ENCODE measurements around the gene CYYR1. TPM values are rescaled to one million over a fixed set of nuclear protein-coding genes. Genes with fewer than 3 reads are reported as not detected.

Gene CYYR1
- total RNA-seq, 4 donors from 2014 or later = 3.1 to 15.9 (median 6.4) TPM

GRCh38 chr21:26529526-26529925 lies 43.6 kb downstream of the CYYR1 start:
- TF ChIP-seq POLR2A (IDR thresholded peaks at IDR 0.05) (no peak), POLR2AphosphoS5 (IDR thresholded peaks at IDR 0.05) (no peak), EP300 (IDR thresholded peaks at IDR 0.05) (no peak), CTCF (IDR thresholded peaks at IDR 0.05) (no peak)
- no peak for DNase-seq (ENCODE audit: low spot score in 2 of 2)
- no peaks in the 10 kb centered on the region for H3K4me1 ChIP-seq
- no peaks in the 10 kb centered on the region for H3K36me3 ChIP-seq
- H3K4me3 ChIP-seq = no peak overlapping the region
- H3K27ac ChIP-seq = no peak overlapping the region
- no peaks in the 10 kb centered on the region for H3K27me3 ChIP-seq
- H3K9me3 ChIP-seq = no peaks in the 10 kb centered on the region
- 75% methylated on average over 1 of the region's 1 CpG for WGBS

DNA sequence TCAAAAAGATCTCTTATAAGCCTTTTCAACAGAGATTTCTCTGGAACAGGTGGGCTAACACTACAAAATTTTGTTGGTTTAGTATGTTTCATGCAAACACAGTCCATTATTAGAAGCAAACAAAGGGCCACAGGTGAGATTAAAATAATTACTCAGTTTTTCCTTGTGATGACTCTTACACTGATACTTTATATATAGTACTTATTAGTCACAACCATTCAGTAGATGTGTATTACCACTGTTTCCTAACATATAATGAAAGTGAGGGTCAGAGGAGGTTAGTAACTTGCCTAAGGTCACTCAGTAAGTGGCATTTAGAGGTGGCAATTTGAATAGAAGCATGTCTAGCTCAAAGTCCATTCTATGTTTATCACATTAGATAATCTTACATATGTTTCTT lies 44.2 kb downstream of the CYYR1 start:
- Histone ChIP-seq H3K27me3 (no peaks in the 10 kb centered on the region), H3K4me1 (no peaks in the 10 kb centered on the region), H3K27ac (no peak overlapping the region), H3K4me3 (no peak overlapping the region), H3K36me3 (no peaks in the 10 kb centered on the region), H3K9me3 (no peaks in the 10 kb centered on the region)
- TF ChIP-seq POLR2A (IDR thresholded peaks at IDR 0.05) = no peak
- no peak for TF ChIP-seq EP300 (IDR thresholded peaks at IDR 0.05)
- no peak for TF ChIP-seq CTCF (IDR thresholded peaks at IDR 0.05)
- TF ChIP-seq POLR2AphosphoS5 (IDR thresholded peaks at IDR 0.05) = no peak
- no peak for DNase-seq (ENCODE audit: low spot score in 2 of 2)

- Histone ChIP-seq H3K36me3 (no peaks in the 10 kb centered on the region), H3K9me3 (no peaks in the 10 kb centered on the region), H3K27ac (no peak overlapping the region), H3K4me1 (no peaks in the 10 kb centered on the region), H3K27me3 (no peaks in the 10 kb centered on the region), H3K4me3 (no peak overlapping the region)
- no peak for DNase-seq (ENCODE audit: low spot score in 2 of 2)
- 63% methylated on average over 7 of the region's 7 CpGs for WGBS
- TF ChIP-seq POLR2AphosphoS5 (IDR thresholded peaks at IDR 0.05) = no peak
- no peak for TF ChIP-seq CTCF (IDR thresholded peaks at IDR 0.05)
- TF ChIP-seq POLR2A (IDR thresholded peaks at IDR 0.05) = no peak
- TF ChIP-seq EP300 (IDR thresholded peaks at IDR 0.05) = no peak
These were observed 50.4 kb downstream of the CYYR1 start for GRCh38 chr21:26522704-26523103.

DNA sequence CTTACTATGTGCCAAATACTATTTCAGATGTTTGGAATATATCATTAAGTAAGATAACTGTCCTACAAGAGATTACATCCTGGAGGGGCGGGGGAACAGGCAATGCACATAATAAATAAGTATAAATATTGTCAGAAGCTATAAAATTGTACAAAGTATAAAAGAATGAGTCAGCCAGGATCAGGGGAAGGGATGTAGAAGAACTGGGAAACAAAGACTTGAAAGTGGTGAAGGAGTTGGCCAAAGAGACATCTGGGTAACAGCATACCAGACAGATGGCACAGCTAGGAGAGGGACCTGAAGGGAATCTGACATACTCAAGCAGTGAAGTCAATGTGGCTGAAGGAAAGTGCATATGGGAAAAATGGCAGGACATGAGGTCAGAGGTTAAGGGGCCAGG lies 53.9 kb downstream of the CYYR1 start:
- Histone ChIP-seq H3K9me3 (no peaks in the 10 kb centered on the region), H3K4me3 (no peak overlapping the region), H3K4me1 (peaks cover 4% of the 10 kb centered on the region), H3K27ac (no peak overlapping the region), H3K27me3 (no peaks in the 10 kb centered on the region), H3K36me3 (no peaks in the 10 kb centered on the region)
- TF ChIP-seq EP300 (IDR thresholded peaks at IDR 0.05) (no peak), POLR2A (IDR thresholded peaks at IDR 0.05) (no peak), POLR2AphosphoS5 (IDR thresholded peaks at IDR 0.05) (no peak), CTCF (IDR thresholded peaks at IDR 0.05) (no peak)
- 91% methylated on average over 1 of the region's 1 CpG for WGBS
- no peak for DNase-seq (ENCODE audit: low spot score in 2 of 2)

DNA sequence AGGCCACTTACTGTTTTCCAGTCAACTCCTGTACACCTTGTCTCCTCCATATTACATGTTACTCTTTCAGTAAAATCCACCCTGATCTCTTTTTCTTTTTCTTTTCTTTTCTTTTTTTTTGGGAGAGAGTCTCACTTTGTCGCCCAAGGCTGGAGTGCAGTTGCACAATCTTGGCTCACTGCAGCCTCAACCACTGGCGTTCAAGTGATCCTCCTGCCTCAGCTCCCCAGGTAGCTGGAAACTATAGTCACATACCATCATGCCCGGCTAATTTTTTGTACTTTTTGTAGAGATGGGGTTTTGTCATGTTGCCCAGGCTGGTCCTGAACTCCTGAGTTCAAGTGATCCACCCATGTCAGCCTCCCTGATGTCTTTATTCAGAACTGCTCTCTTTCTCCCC lies 57.8 kb downstream of the CYYR1 start:
- H3K4me3 ChIP-seq = no peak overlapping the region
- H3K9me3 ChIP-seq = no peaks in the 10 kb centered on the region
- 27% methylated on average over 3 of the region's 3 CpGs for WGBS
- H3K4me1 ChIP-seq = peaks cover 4% of the 10 kb centered on the region
- H3K27me3 ChIP-seq = no peaks in the 10 kb centered on the region
- no peak overlapping the region for H3K27ac ChIP-seq
- no peaks in the 10 kb centered on the region for H3K36me3 ChIP-seq
- no peak for DNase-seq (ENCODE audit: low spot score in 2 of 2)
- TF ChIP-seq CTCF (IDR thresholded peaks at IDR 0.05) = no peak
- TF ChIP-seq POLR2AphosphoS5 (IDR thresholded peaks at IDR 0.05) = no peak
- no peak for TF ChIP-seq POLR2A (IDR thresholded peaks at IDR 0.05)
- TF ChIP-seq EP300 (IDR thresholded peaks at IDR 0.05) = no peak

Data from suprapubic skin (tissue), 4 donors.